ENCODE measurements around the gene KLHL5.

KLHL5 gene

GRCh38 chr4:39044956-39045826 lies 16.8 kb upstream of the KLHL5 start:
- no peak for DNase-seq

- no peak for DNase-seq
Measured at GRCh38 chr4:39045827-39046221, 16.2 kb upstream of the KLHL5 start.

- DNase-seq, result no peak
Measured at GRCh38 chr4:39046249-39046648, 15.8 kb upstream of the KLHL5 start.

GRCh38 chr4:39047681-39048080 lies 14.4 kb upstream of the KLHL5 start:
- DNase-seq, result no peak

- DNase-seq, result no peak
Measured at GRCh38 chr4:39048311-39048710, 13.7 kb upstream of the KLHL5 start.

GRCh38 chr4:39050590-39050989 lies 11.4 kb upstream of the KLHL5 start:
- DNase-seq, result no peak

GRCh38 chr4:39051492-39051891 lies 10.5 kb upstream of the KLHL5 start:
- DNase-seq, result peak; percentile 14

GRCh38 chr4:39053983-39054382 lies 8.0 kb upstream of the KLHL5 start:
- DNase-seq, result no peak

GRCh38 chr4:39054497-39054896 lies 7.5 kb upstream of the KLHL5 start:
- no peak for DNase-seq

- DNase-seq, result no peak
Measured at GRCh38 chr4:39056023-39056422, 6.0 kb upstream of the KLHL5 start.

- no peak for DNase-seq
Measured at GRCh38 chr4:39061457-39061856, 575 bp upstream of the KLHL5 start.

GRCh38 chr4:39062770-39063097 lies 702 bp downstream of the KLHL5 start:
- DNase-seq, result no peak

- no peak for DNase-seq
Measured at GRCh38 chr4:39063430-39063829, 1.4 kb downstream of the KLHL5 start.

GRCh38 chr4:39066371-39066770 lies 4.3 kb downstream of the KLHL5 start:
- DNase-seq, result no peak

GRCh38 chr4:39067031-39067430 lies 5.0 kb downstream of the KLHL5 start:
- no peak for DNase-seq

GRCh38 chr4:39067451-39067850 lies 5.4 kb downstream of the KLHL5 start:
- no peak for DNase-seq

GRCh38 chr4:39068907-39069306 lies 6.9 kb downstream of the KLHL5 start:
- no peak for DNase-seq

GRCh38 chr4:39078829-39079228 lies 16.8 kb downstream of the KLHL5 start:
- DNase-seq, result no peak

GRCh38 chr4:39083164-39083563 lies 21.1 kb downstream of the KLHL5 start:
- no peak for DNase-seq

- DNase-seq, result no peak
Measured at GRCh38 chr4:39085891-39086290, 23.9 kb downstream of the KLHL5 start.

GRCh38 chr4:39096847-39097246 lies 34.8 kb downstream of the KLHL5 start:
- no peak for DNase-seq

GRCh38 chr4:39097290-39097689 lies 35.3 kb downstream of the KLHL5 start:
- DNase-seq, result no peak

GRCh38 chr4:39102297-39102696 lies 40.3 kb downstream of the KLHL5 start:
- no peak for DNase-seq

GRCh38 chr4:39103291-39103690 lies 41.3 kb downstream of the KLHL5 start:
- DNase-seq, result no peak

GRCh38 chr4:39104255-39104654 lies 42.2 kb downstream of the KLHL5 start:
- DNase-seq, result no peak
